HG03558 (cell line): ENCODE data around the gene TRPC6.

Experiments
- ATAC-seq: cut with Tn5 transposase; IDR thresholded peaks from one replicate; pipeline ENCODE4 v1.9.1; 2021; ENCODE audit warnings: moderate number of reproducible peaks; ENCODE audit not compliant: unreplicated experiment; ENCODE audit errors: extremely low read depth

The TRPC6 gene

GRCh38 chr11:101583251-101584128 lies at the start of gene TRPC6:
Gene TRPC6 (minus strand): TSS chr11:101584007. CDS start chr11:101583503, 504 bp downstream.
- ATAC-seq = no peak

DNA sequence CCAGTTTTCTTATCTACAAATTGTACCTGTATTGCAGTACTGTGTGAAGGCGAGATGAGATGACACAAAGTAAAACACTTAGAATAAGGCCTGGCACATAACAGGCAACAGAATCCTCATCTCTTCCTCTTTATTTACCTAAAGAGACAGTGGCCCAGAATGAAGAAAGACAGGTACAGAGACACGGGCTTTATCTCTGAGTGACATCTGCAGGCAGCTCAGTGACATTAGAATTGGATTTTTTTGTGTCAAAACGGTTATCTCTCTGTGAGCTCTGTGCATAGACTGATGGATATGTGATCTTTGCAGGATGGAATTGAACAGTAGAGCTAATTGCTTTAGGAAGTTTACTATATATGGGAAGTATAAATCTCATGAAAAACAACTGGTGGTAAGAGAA lies 36.2 kb upstream of the TRPC6 start:
- no peak for ATAC-seq

DNA sequence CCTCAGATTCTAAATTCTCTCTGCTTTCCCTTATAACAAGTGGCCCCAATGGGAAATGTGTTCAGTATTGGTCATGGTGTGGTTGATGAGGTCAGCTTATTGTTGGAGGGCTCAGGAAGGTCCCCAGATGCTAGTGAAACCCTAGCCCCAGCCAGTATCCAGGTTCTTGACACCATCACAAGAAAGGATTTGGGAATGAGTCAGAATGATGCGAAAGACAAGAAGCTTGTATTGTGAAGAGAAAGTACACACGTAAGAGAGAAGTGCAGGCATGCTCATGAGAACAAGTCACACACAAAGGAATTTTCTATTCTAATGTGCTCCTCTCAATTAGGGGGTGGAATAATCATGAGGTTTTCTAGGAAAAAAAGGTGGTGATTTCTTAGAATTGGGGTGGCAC lies 34.9 kb upstream of the TRPC6 start:
- ATAC-seq = no peak

DNA sequence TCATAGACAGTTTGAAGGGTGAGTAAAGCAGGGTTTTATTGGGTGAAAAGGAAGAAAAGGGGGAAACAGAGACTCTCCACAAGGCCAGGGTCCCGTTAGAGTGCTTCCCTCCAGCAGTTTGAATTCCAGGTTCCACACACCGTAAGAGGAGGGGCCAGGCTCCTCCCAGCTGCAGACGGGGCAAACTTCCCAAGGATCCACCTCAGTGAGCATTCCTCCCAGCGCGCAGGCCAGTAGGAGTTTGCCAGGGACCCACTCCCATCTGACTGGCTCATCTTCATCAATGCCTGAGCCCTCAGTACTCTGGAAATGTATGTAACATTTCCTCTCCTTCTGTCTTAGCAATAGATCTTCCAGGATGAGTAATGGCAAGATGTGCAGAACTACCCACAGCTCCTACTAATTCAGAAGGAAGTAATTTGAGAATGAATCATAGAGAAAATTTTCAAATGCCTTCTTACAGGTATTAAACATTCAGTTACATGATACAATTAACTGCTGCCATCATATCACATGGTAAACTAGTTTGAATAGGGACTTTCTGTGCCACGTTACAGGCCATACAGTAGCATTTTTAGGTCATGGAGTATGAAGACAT lies 34.0 kb upstream of the TRPC6 start:
- no peak for ATAC-seq

GRCh38 chr11:101612481-101612880 lies 28.7 kb upstream of the TRPC6 start:
- ATAC-seq = no peak

DNA sequence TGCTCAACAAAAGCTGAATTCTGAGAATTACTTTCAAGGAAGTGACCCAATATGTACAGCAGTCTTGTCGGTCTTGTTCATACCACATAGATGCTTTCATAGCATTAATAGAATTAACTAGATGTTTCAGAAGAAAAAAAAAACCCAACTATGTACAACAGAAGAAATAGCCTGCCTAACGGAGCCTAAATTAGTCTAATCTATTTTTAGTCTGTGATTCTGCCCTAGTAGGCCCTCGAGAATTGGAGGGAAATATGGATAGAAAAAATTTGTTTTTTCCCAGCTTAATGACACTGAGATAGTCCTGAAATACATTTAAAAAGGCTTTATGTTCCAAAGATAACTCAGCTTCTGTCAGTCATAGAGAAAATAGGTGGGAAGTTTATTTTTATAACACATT lies 17.1 kb upstream of the TRPC6 start:
- no peak for ATAC-seq

- no peak for ATAC-seq
Observed at GRCh38 chr11:101586965-101587364, 3.2 kb upstream of the TRPC6 start.

DNA sequence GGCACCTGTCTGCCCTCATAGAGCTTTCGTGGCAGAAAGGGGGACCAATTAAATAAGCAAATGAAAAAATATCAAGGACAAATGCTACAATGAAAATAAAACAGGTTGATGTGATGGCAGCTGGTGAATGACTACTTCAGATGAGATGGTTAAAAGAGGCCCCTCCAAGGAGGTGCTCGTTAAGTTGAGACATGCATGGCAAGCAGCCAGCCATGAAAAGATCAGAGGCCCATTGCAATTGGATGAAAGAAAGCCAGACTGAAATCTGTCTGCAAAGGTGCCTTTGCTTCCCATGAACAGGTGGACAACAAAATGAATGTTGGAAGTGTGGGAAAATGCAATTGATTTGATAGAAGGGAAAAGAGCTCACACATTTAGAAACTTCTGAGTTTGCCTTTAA lies 848 bp upstream of the TRPC6 start:
- no peak for ATAC-seq

- no peak for ATAC-seq
Observed at GRCh38 chr11:101584129-101584515, 315 bp upstream of the TRPC6 start.

GRCh38 chr11:101582989-101583250 lies 887 bp downstream of the TRPC6 start:
- no peak for ATAC-seq

- no peak for ATAC-seq
Observed at GRCh38 chr11:101582236-101582988, 1.4 kb downstream of the TRPC6 start.

DNA sequence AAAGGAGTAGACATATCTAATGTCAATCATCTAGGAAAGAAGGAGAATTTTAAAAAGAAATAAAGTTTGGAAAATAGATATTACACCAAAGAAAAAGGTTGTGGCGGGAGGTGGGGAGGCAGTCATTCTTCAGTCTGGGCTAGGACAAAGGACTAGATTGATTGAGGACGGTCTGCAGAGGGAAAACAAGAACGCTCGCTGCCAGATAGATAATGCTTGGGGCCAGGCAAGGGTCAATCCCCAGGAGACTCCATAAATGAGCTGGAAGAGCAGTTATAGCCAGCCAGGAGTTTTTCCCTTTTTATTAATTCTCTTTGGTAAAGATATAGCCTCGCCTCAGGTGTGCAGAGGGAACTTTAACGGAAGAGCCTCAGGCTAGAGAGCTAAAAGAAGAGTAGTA lies 6.3 kb downstream of the TRPC6 start:
- no peak for ATAC-seq

DNA sequence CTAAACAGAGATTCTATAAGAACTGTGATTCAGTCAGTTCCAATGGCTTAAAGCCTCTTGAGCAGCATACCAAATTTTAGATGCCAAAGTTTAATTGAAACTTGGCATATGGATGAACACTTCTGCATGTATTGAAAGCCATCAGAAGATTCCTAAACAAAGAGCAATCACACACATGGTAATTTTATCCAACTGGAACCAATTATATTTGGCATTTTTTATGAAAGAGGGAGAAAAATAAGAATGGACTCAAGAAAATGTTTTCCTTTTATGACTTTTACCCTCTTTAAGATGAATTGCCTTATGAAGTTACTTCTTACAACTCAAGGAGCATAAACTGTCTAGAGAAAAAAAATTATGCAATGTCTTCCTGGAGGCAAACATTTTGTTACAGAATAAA lies 7.4 kb downstream of the TRPC6 start:
- ATAC-seq = no peak

GRCh38 chr11:101574886-101575285 lies 8.9 kb downstream of the TRPC6 start:
- ATAC-seq = no peak

DNA sequence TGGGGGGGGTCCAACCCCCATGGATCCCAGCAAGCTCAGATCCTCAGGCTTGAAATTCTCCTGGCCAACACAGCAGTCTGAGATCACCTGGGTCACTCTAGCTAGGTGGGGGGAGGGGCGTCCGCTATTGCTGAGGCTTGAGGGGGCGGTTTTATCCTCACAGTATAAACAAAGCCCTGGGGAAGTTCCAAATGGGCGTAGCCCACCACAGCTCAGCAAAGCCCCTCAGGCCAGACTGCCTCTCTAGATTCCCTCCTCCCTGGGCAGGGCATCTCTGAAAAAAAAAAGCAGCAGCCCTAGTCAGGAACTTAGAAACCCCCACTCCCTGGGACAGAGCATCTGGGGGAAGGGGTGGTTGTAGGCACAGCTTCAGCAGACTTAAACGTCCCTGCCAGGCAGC lies 16.7 kb downstream of the TRPC6 start:
- ATAC-seq = no peak

DNA sequence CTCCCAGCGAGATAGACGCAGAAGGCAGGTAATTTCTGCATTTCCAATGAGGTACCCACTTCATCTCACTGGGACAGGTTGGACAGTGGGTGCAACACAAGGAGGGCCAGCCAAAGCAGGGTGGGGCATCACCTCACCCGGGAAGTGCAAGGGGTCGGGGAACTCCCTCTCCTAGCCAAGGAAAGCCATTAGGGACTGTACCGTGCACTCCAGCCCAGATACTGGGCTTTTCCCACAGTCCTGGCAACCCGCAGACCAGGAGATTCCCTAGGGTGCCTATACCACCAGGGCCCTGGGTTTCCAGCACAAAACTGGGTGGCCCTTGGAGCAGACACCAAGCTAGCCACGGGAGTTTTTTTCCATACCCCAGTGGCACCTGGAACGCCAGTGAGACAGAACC lies 17.2 kb downstream of the TRPC6 start:
- no peak for ATAC-seq

GRCh38 chr11:101563166-101563565 lies 20.6 kb downstream of the TRPC6 start:
- ATAC-seq = no peak

GRCh38 chr11:101555366-101555765 lies 28.4 kb downstream of the TRPC6 start:
- no peak for ATAC-seq

- peak; percentile 100 for ATAC-seq
Observed at GRCh38 chr11:101553891-101554292, 29.9 kb downstream of the TRPC6 start.

- ATAC-seq = no peak
Observed at GRCh38 chr11:101552888-101553287, 30.9 kb downstream of the TRPC6 start.

GRCh38 chr11:101528541-101528940 lies 55.3 kb downstream of the TRPC6 start:
- ATAC-seq = no peak
